Liver (tissue), 3 donors: ENCODE data around the gene ANKS1A.
A peak's percentile ranks its signal among the peaks of the same experiment; 100 is the strongest.

Experiments
- EGR1 ChIP-seq, 2 donors: IDR thresholded peaks; 2 replicates each; pipeline ENCODE4 v1.6.1; 2016 to 2018; ENCODE audit warnings: antibody characterized with exemption in 2 of 2, low read depth in 2 of 2
- JUND ChIP-seq, 2 donors: IDR thresholded peaks; 2 replicates each; pipeline ENCODE4 v1.6.1; 2016; ENCODE audit warnings: antibody characterized with exemption in 2 of 2
- SP1 ChIP-seq: IDR thresholded peaks from 2 replicates; pipeline ENCODE4 v1.6.1; 2018; ENCODE audit warnings: antibody characterized with exemption, mild to moderate bottlenecking
- TAF1 ChIP-seq: conservative IDR thresholded peaks from 2 replicates; pipeline ENCODE4 v1.6.1; 2016; ENCODE audit warnings: antibody characterized with exemption, mild to moderate bottlenecking
- TF ChIP-seq, protein P1 (sequence below): fragments of 150-350 bp; IDR thresholded peaks from 2 replicates; pipeline ENCODE4 v1.5.1; 2017; ENCODE audit warnings: improper control_type of control experiment, low read depth, low read length; ENCODE audit not compliant: missing input control
- TF ChIP-seq, protein P2 (sequence below): IDR thresholded peaks from 2 replicates; pipeline ENCODE4 v1.6.1; 2016; ENCODE audit warnings: antibody characterized with exemption, mild to moderate bottlenecking
- TF ChIP-seq, protein P3 (sequence below): IDR thresholded peaks from 2 replicates; pipeline ENCODE4 v1.6.1; 2016; ENCODE audit warnings: antibody characterized with exemption
- donor health status: healthy.
- donor health status: healthy.

DNA sequence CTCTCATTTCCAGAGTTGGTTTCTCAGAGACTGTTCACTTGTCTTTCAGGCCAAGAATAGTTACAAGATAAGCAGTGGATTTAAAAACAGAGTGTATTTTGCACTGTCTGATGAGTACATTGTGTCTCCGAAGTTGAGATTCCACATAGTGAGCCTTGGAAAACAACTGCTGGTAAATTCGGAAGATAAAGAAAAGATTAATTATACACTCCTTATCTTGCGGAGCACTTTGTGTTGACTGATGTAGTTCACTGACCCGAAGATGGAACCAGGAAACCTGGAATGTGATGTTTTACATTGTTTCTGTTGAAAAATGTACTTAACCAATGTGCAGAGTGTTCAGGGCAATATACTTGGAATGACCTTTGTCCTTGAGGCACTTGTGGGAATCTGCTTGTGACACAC is 51.0 kb downstream of the ANKS1A start:
- TF ChIP-seq, protein P1, sequence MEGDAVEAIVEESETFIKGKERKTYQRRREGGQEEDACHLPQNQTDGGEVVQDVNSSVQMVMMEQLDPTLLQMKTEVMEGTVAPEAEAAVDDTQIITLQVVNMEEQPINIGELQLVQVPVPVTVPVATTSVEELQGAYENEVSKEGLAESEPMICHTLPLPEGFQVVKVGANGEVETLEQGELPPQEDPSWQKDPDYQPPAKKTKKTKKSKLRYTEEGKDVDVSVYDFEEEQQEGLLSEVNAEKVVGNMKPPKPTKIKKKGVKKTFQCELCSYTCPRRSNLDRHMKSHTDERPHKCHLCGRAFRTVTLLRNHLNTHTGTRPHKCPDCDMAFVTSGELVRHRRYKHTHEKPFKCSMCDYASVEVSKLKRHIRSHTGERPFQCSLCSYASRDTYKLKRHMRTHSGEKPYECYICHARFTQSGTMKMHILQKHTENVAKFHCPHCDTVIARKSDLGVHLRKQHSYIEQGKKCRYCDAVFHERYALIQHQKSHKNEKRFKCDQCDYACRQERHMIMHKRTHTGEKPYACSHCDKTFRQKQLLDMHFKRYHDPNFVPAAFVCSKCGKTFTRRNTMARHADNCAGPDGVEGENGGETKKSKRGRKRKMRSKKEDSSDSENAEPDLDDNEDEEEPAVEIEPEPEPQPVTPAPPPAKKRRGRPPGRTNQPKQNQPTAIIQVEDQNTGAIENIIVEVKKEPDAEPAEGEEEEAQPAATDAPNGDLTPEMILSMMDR = no peak
- TF ChIP-seq EGR1 (IDR thresholded peaks at IDR 0.05; ENCODE audit: low read depth in 2 of 2) = no peak
- TF ChIP-seq, protein P2, sequence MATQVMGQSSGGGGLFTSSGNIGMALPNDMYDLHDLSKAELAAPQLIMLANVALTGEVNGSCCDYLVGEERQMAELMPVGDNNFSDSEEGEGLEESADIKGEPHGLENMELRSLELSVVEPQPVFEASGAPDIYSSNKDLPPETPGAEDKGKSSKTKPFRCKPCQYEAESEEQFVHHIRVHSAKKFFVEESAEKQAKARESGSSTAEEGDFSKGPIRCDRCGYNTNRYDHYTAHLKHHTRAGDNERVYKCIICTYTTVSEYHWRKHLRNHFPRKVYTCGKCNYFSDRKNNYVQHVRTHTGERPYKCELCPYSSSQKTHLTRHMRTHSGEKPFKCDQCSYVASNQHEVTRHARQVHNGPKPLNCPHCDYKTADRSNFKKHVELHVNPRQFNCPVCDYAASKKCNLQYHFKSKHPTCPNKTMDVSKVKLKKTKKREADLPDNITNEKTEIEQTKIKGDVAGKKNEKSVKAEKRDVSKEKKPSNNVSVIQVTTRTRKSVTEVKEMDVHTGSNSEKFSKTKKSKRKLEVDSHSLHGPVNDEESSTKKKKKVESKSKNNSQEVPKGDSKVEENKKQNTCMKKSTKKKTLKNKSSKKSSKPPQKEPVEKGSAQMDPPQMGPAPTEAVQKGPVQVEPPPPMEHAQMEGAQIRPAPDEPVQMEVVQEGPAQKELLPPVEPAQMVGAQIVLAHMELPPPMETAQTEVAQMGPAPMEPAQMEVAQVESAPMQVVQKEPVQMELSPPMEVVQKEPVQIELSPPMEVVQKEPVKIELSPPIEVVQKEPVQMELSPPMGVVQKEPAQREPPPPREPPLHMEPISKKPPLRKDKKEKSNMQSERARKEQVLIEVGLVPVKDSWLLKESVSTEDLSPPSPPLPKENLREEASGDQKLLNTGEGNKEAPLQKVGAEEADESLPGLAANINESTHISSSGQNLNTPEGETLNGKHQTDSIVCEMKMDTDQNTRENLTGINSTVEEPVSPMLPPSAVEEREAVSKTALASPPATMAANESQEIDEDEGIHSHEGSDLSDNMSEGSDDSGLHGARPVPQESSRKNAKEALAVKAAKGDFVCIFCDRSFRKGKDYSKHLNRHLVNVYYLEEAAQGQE = no peak
- TF ChIP-seq SP1 = peak; percentile 80
- TF ChIP-seq, protein P3, sequence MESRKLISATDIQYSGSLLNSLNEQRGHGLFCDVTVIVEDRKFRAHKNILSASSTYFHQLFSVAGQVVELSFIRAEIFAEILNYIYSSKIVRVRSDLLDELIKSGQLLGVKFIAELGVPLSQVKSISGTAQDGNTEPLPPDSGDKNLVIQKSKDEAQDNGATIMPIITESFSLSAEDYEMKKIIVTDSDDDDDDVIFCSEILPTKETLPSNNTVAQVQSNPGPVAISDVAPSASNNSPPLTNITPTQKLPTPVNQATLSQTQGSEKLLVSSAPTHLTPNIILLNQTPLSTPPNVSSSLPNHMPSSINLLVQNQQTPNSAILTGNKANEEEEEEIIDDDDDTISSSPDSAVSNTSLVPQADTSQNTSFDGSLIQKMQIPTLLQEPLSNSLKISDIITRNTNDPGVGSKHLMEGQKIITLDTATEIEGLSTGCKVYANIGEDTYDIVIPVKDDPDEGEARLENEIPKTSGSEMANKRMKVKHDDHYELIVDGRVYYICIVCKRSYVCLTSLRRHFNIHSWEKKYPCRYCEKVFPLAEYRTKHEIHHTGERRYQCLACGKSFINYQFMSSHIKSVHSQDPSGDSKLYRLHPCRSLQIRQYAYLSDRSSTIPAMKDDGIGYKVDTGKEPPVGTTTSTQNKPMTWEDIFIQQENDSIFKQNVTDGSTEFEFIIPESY = no peak
- TF ChIP-seq TAF1 = no peak
- TF ChIP-seq JUND (IDR thresholded peaks at IDR 0.05) = no peak
